ENCODE results near the gene SERTAD4.

DNA sequence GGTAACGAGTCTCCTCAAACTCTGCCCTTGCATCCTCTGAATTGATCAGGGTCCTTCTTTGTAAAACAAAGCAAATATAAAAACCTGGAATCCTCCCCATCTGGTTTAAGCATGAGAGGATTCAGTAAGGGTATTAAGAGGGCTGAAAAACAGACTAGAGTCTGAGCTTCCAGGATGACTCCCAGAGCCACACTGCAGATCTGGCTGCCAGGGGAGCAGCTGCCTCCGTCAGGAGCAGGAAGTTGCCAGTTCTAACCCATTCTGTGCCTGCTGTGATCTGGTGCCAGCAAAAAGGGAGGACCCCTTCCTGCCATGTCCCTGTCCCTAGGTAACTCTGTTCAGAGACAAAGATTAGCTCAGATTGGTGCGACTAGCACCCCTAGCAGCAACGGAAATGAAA is 27.5 kb downstream of the SERTAD4 start:
- TF ChIP-seq EZH2 (IDR thresholded peaks at IDR 0.05; ENCODE audit: insufficient read depth, poor library complexity, severe bottlenecking) (no peak), EZH2phosphoT487 (IDR thresholded peaks at IDR 0.05; ENCODE audit: insufficient read depth, low read depth) (no peak)

Data from GM23248 (cell line).